SK-N-SH (cell line): ENCODE data around the gene MBOAT2. TPM values are rescaled to one million over a fixed set of nuclear protein-coding genes. Genes with fewer than 3 reads are reported as not detected.

Source experiments
- CTCF ChIA-PET: fragments of 300-600, 350-600 bp; formaldehyde crosslinking; extraction: SDS; loops from one replicate; lab custom pipeline; 2021; lab: Yijun Ruan, JAX
- POLR2A ChIA-PET: fragments of 350-600 bp; sonication (Branson Sonifier 250); formaldehyde crosslinking; extraction: SDS; loops from one replicate; lab custom pipeline; 2020; ENCODE audit warnings: antibody characterized with exemption, inconsistent platforms; lab: Yijun Ruan, JAX
- DNase-seq: peaks from one replicate; pipeline ENCODE4 v3.0.0; 2012
- H2AFZ ChIP-seq: fragments of 200-600 bp; sonication (generic); 2 replicates; pipeline ENCODE4 v1.8.1; 2016; ENCODE audit warnings: antibody characterized with exemption, mild to moderate bottlenecking, low read depth
- H3F3A ChIP-seq: fragments of 200-600 bp; sonication (generic); replicated peaks from 2 replicates; pipeline ENCODE3; 2016; ENCODE audit warnings: antibody characterized with exemption, mild to moderate bottlenecking; ENCODE audit not compliant: insufficient read depth
- H3K27ac ChIP-seq, 2 experiments: fragments of 200-500 bp in 1 of 2; fragments of 200-600 bp in 1 of 2; sonication (Bioruptor generic) in 1 of 2; sonication (generic), shearing (Covaris generic) in 1 of 2; 2 replicates each; pipeline versions ENCODE4 v1.5.1 to v1.6.1; 2014 to 2016; ENCODE audit warnings: low read depth in 2 of 2, inconsistent platforms in 1 of 2, low read length in 1 of 2, mild to moderate bottlenecking in 1 of 2, mixed read lengths in 1 of 2
- H3K27me3 ChIP-seq: fragments of 200-600 bp; sonication (generic), shearing (Covaris generic); 2 replicates; pipeline ENCODE4 v1.6.1; 2016; ENCODE audit warnings: mixed run types; ENCODE audit not compliant: insufficient read depth
- H3K36me3 ChIP-seq, 2 experiments: fragments of 200-500 bp in 1 of 2; fragments of 200-600 bp in 1 of 2; sonication (Bioruptor generic) in 1 of 2; sonication (generic) in 1 of 2; replicated peaks in 1 of 2; 2 replicates each; pipeline versions ENCODE3 to v1.5.1; 2014 to 2016; ENCODE audit warnings: low read length in 1 of 2, mild to moderate bottlenecking in 1 of 2; ENCODE audit not compliant: insufficient read depth in 2 of 2, control insufficient read depth in 1 of 2
- H3K4me1 ChIP-seq, 2 experiments: fragments of 200-500 bp in 1 of 2; fragments of 200-600 bp in 1 of 2; sonication (Bioruptor generic) in 1 of 2; sonication (generic), shearing (Covaris generic) in 1 of 2; 2 replicates each; pipeline versions ENCODE4 v1.5.1 to v1.6.1; 2014 to 2016; ENCODE audit warnings: low read depth in 1 of 2, low read length in 1 of 2, mixed run types in 1 of 2; ENCODE audit not compliant: insufficient read depth in 2 of 2, control insufficient read depth in 1 of 2
- H3K4me2 ChIP-seq: fragments of 200-600 bp; sonication (generic), shearing (Covaris generic); 2 replicates; pipeline ENCODE4 v1.6.1; 2017; ENCODE audit warnings: mixed run types
- H3K4me3 ChIP-seq, 2 experiments: fragments of 200-500 bp in 1 of 2; fragments of 200-600 bp in 1 of 2; sonication (Bioruptor generic) in 1 of 2; sonication (generic), shearing (Covaris generic) in 1 of 2; 2 replicates each; pipeline versions ENCODE4 v1.5.1 to v1.8.1; 2014 to 2016; ENCODE audit warnings: low read depth in 2 of 2, inconsistent platforms in 1 of 2, low read length in 1 of 2, mild to moderate bottlenecking in 1 of 2, mixed read lengths in 1 of 2, moderate library complexity in 1 of 2
- H3K79me2 ChIP-seq: fragments of 200-600 bp; sonication (generic); 2 replicates; pipeline ENCODE4 v1.8.1; 2017; ENCODE audit warnings: mild to moderate bottlenecking; ENCODE audit not compliant: insufficient read depth
- H3K9ac ChIP-seq: fragments of 200-600 bp; sonication (generic); 2 replicates; pipeline ENCODE4 v1.6.1; 2017; ENCODE audit warnings: mixed run types
- H3K9me2 ChIP-seq: fragments of 200-600 bp; sonication (generic); 2 replicates; pipeline ENCODE4 v1.6.1; 2017; ENCODE audit warnings: mixed run types
- H3K9me3 ChIP-seq: fragments of 200-600 bp; sonication (generic); 2 replicates; pipeline ENCODE4 v1.6.1; 2017; ENCODE audit warnings: mixed run types, mild to moderate bottlenecking, moderate library complexity
- H4K20me1 ChIP-seq: fragments of 200-600 bp; sonication (generic); 2 replicates; pipeline ENCODE4 v1.6.1; 2017; ENCODE audit warnings: mild to moderate bottlenecking, mixed run types; ENCODE audit not compliant: insufficient read depth
- CHD2 ChIP-seq: fragments of 150-350 bp; IDR thresholded peaks from 2 replicates; pipeline ENCODE4 v1.6.1; 2018; ENCODE audit warnings: low read length; ENCODE audit not compliant: partially characterized antibody
- ELF1 ChIP-seq: IDR thresholded peaks from 2 replicates; pipeline ENCODE4 v1.4.0; 2012
- GATA2 ChIP-seq: sonication (generic); formaldehyde crosslinking; IDR thresholded peaks from 2 replicates; pipeline ENCODE4 v1.5.0; 2020; ENCODE audit warnings: mild to moderate bottlenecking, missing genetic modification reagents
- POLR2AphosphoS5 ChIP-seq: IDR thresholded peaks from 2 replicates; pipeline ENCODE4 v1.6.1; 2012; ENCODE audit warnings: low read depth, low read length
- RAD21 ChIP-seq: IDR thresholded peaks from 2 replicates; pipeline ENCODE4 v1.6.1; 2012; ENCODE audit warnings: mild to moderate bottlenecking, low read length
- RCOR1 ChIP-seq: fragments of 150-350 bp; IDR thresholded peaks from 2 replicates; pipeline ENCODE4 v1.6.1; 2017; ENCODE audit warnings: antibody characterized with exemption, low read length
- TCF12 ChIP-seq: IDR thresholded peaks from 2 replicates; pipeline ENCODE4 v1.4.0; 2012
- YY1 ChIP-seq: IDR thresholded peaks from 2 replicates; pipeline ENCODE4 v1.4.0; 2012; ENCODE audit warnings: low read depth, mild to moderate bottlenecking
- WGBS: methylation state at CpG from one replicate; pipeline ENCODE4 v1.1.6; 2017; ENCODE audit warnings: low lambda C conversion rate; 5-methylcytosine and 5-hydroxymethylcytosine counted together
- polyA plus RNA-seq, 3 experiments: library from polyadenylated mRNA; depleted of rRNA; stranded (reverse); fragments of >200 nt; gene quantifications; 2 replicates each; pipeline ENCODE4 v1.2.3, GENCODE V29; 2012
- TF ChIP-seq, protein P1 (sequence below): IDR thresholded peaks from 2 replicates; pipeline ENCODE4 v1.6.1; 2012; ENCODE audit warnings: mild to moderate bottlenecking, low read depth, low read length, moderate library complexity
- TF ChIP-seq, protein P2 (sequence below): fragments of 200-600 bp; sonication (generic); IDR thresholded peaks from 2 replicates; pipeline ENCODE4 v1.6.1; 2017; ENCODE audit warnings: antibody characterized with exemption, mild to moderate bottlenecking, moderate library complexity
- TF ChIP-seq, protein P3 (sequence below): fragments of 150-350 bp; IDR thresholded peaks from 2 replicates; pipeline ENCODE4 v1.6.1; 2016; ENCODE audit warnings: mild to moderate bottlenecking, low read depth, low read length
- TF ChIP-seq, protein P4 (sequence below): IDR thresholded peaks from 2 replicates; pipeline ENCODE4 v1.4.0; 2012; ENCODE audit warnings: low read depth, borderline replicate concordance
- TF ChIP-seq, protein P5 (sequence below): IDR thresholded peaks from 2 replicates; pipeline ENCODE4 v1.4.0; 2012; ENCODE audit warnings: low read depth

Gene MBOAT2
- polyA plus RNA-seq, 1 of the 3 experiments (the other 2 are of a cell fraction): 33.9 TPM

DNA sequence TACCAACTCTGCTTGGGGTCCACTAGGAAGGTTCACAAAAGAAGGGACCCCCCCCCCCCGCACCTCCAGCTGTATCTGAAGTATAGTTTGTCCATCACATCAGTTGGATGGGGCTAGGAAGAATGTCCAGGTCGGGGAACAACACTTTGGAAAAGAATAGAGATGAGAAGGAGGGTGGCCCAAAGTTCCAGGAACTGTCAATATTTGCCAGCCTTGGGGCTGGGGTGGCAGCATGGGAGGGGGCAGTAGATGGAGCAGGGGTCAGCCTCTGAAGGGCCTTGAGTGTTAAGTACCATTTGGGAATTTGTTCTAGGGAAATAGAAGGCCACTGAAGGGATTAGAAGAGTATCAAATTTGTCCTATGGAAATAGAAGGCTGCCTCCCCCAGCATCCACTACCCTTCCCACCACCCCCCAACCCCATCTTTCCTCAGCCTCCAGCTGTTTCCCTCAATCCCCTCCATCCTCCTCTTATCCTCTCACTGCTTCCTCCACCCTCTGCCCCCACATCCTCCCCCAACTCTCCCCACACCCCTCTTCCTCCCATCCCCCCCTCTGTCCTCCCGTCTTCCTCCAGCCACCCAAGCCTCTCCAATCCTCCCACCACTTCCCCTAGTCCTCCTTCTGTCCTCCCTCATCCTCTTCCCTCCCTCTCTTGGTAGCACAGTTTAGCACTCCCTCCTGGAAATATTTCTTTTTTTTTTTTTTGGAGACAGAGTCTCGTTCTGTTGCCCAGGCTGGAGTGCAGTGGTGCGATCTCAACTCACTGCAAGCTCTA is 164.1 kb downstream of the MBOAT2 start:
- H3K4me1 ChIP-seq: peaks cover 0 to 8% of the 10 kb centered on the region in 2 experiments; a peak in 1 of 4 replicates
- no peak overlapping the region for H2AFZ ChIP-seq
- no peaks in the 10 kb centered on the region for H3K27me3 ChIP-seq
- POLR2A ChIA-PET: no interaction called here
- no peak overlapping the region for H3K9ac ChIP-seq
- H3K36me3 ChIP-seq: no peaks in the 10 kb centered on the region
- DNase-seq: no peak
- H3F3A ChIP-seq: no peaks in the 10 kb centered on the region
- WGBS: 63% methylated on average over 5 of the region's 5 CpGs
- no peak overlapping the region for H3K4me3 ChIP-seq
- H3K9me2 ChIP-seq: no peaks in the 10 kb centered on the region
- TF ChIP-seq RAD21 (no peak), CHD2 (no peak), TCF12 (no peak)
- TF ChIP-seq, protein P1, sequence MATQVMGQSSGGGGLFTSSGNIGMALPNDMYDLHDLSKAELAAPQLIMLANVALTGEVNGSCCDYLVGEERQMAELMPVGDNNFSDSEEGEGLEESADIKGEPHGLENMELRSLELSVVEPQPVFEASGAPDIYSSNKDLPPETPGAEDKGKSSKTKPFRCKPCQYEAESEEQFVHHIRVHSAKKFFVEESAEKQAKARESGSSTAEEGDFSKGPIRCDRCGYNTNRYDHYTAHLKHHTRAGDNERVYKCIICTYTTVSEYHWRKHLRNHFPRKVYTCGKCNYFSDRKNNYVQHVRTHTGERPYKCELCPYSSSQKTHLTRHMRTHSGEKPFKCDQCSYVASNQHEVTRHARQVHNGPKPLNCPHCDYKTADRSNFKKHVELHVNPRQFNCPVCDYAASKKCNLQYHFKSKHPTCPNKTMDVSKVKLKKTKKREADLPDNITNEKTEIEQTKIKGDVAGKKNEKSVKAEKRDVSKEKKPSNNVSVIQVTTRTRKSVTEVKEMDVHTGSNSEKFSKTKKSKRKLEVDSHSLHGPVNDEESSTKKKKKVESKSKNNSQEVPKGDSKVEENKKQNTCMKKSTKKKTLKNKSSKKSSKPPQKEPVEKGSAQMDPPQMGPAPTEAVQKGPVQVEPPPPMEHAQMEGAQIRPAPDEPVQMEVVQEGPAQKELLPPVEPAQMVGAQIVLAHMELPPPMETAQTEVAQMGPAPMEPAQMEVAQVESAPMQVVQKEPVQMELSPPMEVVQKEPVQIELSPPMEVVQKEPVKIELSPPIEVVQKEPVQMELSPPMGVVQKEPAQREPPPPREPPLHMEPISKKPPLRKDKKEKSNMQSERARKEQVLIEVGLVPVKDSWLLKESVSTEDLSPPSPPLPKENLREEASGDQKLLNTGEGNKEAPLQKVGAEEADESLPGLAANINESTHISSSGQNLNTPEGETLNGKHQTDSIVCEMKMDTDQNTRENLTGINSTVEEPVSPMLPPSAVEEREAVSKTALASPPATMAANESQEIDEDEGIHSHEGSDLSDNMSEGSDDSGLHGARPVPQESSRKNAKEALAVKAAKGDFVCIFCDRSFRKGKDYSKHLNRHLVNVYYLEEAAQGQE: no peak
- TF ChIP-seq, all 33 proteins: peak for 0
- H3K9me3 ChIP-seq: no peaks in the 10 kb centered on the region
- peaks cover 30% of the 10 kb centered on the region for H3K79me2 ChIP-seq
- CTCF ChIA-PET: no interaction called here
- no peak overlapping the region for H3K27ac ChIP-seq
- no peak overlapping the region for H3K4me2 ChIP-seq
- H4K20me1 ChIP-seq: peaks cover 6% of the 10 kb centered on the region

DNA sequence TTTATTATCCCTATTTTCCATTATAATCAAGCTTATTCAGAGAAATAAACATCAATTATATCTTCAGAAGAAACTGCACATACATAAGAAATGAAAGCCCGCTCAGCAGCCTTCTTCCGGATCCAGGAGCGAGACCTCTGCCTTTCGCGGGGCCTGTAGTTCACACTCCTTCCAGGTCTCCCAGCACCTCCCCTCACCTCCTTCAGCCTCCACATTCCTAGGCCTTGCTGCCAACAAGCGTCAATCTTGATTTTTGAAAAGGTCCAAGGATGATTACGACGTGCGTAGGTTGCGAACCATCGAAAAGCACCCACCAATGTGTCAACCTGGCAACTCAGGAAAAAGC is 165.7 kb downstream of the MBOAT2 start:
- POLR2A ChIA-PET: interaction anchor here (0.7 kb wide), 1 partner anchor 166 kb away, joined by 3 read pairs; the partner anchor contains the start of gene MBOAT2
- TF ChIP-seq YY1 (no peak), ELF1 (no peak), GATA2 (no peak), RCOR1 (no peak), POLR2AphosphoS5 (no peak)
- TF ChIP-seq, protein P2, sequence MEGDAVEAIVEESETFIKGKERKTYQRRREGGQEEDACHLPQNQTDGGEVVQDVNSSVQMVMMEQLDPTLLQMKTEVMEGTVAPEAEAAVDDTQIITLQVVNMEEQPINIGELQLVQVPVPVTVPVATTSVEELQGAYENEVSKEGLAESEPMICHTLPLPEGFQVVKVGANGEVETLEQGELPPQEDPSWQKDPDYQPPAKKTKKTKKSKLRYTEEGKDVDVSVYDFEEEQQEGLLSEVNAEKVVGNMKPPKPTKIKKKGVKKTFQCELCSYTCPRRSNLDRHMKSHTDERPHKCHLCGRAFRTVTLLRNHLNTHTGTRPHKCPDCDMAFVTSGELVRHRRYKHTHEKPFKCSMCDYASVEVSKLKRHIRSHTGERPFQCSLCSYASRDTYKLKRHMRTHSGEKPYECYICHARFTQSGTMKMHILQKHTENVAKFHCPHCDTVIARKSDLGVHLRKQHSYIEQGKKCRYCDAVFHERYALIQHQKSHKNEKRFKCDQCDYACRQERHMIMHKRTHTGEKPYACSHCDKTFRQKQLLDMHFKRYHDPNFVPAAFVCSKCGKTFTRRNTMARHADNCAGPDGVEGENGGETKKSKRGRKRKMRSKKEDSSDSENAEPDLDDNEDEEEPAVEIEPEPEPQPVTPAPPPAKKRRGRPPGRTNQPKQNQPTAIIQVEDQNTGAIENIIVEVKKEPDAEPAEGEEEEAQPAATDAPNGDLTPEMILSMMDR: no peak
- TF ChIP-seq, protein P3, sequence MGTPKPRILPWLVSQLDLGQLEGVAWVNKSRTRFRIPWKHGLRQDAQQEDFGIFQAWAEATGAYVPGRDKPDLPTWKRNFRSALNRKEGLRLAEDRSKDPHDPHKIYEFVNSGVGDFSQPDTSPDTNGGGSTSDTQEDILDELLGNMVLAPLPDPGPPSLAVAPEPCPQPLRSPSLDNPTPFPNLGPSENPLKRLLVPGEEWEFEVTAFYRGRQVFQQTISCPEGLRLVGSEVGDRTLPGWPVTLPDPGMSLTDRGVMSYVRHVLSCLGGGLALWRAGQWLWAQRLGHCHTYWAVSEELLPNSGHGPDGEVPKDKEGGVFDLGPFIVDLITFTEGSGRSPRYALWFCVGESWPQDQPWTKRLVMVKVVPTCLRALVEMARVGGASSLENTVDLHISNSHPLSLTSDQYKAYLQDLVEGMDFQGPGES: no peak
- TF ChIP-seq, protein P4, sequence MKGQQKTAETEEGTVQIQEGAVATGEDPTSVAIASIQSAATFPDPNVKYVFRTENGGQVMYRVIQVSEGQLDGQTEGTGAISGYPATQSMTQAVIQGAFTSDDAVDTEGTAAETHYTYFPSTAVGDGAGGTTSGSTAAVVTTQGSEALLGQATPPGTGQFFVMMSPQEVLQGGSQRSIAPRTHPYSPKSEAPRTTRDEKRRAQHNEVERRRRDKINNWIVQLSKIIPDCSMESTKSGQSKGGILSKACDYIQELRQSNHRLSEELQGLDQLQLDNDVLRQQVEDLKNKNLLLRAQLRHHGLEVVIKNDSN: no peak
- TF ChIP-seq, protein P5, sequence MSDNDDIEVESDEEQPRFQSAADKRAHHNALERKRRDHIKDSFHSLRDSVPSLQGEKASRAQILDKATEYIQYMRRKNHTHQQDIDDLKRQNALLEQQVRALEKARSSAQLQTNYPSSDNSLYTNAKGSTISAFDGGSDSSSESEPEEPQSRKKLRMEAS: no peak
- TF ChIP-seq, all 33 proteins: peak for 0
- Histone ChIP-seq H3K27ac (no peak overlapping the region), H3K9me3 (no peaks in the 10 kb centered on the region), H2AFZ (peak overlapping the region; percentile 89; the same call in 1 of the 2 replicates), H3K9me2 (no peaks in the 10 kb centered on the region; the same call in 1 of the 2 replicates), H3K4me2 (no peak overlapping the region), H3K27me3 (no peaks in the 10 kb centered on the region), H3K36me3 (no peaks in the 10 kb centered on the region), H3K4me3 (peak overlapping the region in 1 of 2 experiments; percentile 81; a peak in 3 of 4 replicates), H3K4me1 (peaks cover 0 to 8% of the 10 kb centered on the region in 2 experiments; a peak in 1 of 4 replicates), H3K9ac (no peak overlapping the region), H4K20me1 (peaks cover 6% of the 10 kb centered on the region), H3F3A (no peaks in the 10 kb centered on the region), H3K79me2 (peaks cover 46% of the 10 kb centered on the region)
- CTCF ChIA-PET: no interaction called here
- no peak for DNase-seq
- WGBS: 94% methylated on average over 11 of the region's 11 CpGs
